Lower leg skin (tissue), 3 donors: Measurements from ENCODE around the gene PSMD13.

ENCODE experiments used
- POLR2A ChIP-seq, 2 donors: fragments of 450-650 bp; IDR thresholded peaks; one replicate each; pipeline ENCODE4 v1.6.1; 2016 to 2017; ENCODE audit warnings: antibody characterized with exemption in 2 of 2, mild to moderate bottlenecking in 1 of 2, moderate library complexity in 1 of 2
- TF ChIP-seq, protein P1 (sequence below), 3 donors: fragments of 450-650 bp; IDR thresholded peaks; one replicate each; pipeline ENCODE4 v1.5.1; 2016; ENCODE audit warnings: antibody characterized with exemption in 3 of 3, mild to moderate bottlenecking in 3 of 3, moderate library complexity in 2 of 3

GRCh38 chr11:196786-197731 is 39.7 kb upstream of the PSMD13 start:
- TF ChIP-seq, protein P1, sequence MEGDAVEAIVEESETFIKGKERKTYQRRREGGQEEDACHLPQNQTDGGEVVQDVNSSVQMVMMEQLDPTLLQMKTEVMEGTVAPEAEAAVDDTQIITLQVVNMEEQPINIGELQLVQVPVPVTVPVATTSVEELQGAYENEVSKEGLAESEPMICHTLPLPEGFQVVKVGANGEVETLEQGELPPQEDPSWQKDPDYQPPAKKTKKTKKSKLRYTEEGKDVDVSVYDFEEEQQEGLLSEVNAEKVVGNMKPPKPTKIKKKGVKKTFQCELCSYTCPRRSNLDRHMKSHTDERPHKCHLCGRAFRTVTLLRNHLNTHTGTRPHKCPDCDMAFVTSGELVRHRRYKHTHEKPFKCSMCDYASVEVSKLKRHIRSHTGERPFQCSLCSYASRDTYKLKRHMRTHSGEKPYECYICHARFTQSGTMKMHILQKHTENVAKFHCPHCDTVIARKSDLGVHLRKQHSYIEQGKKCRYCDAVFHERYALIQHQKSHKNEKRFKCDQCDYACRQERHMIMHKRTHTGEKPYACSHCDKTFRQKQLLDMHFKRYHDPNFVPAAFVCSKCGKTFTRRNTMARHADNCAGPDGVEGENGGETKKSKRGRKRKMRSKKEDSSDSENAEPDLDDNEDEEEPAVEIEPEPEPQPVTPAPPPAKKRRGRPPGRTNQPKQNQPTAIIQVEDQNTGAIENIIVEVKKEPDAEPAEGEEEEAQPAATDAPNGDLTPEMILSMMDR (IDR thresholded peaks at IDR 0.05): no peak
- no peak for TF ChIP-seq POLR2A (IDR thresholded peaks at IDR 0.05)
